CD14-positive monocyte (primary cell): ENCODE results near the gene ABI2. TPM values are rescaled to one million over a fixed set of nuclear protein-coding genes. Genes with fewer than 3 reads are reported as not detected.

Source experiments
- DNase-seq, 3 donors: peaks; one replicate each; pipeline ENCODE4 v3.0.0-alpha.2; 2011 to 2022
- H2AFZ ChIP-seq: 2 replicates; pipeline ENCODE4 v1.6.0; 2012; ENCODE audit warnings: mild to moderate bottlenecking, low read depth, low read length, inconsistent platforms; ENCODE audit not compliant: insufficient read depth, poor library complexity, severe bottlenecking
- H3K27ac ChIP-seq, 2 donors: 1 replicate in 1 of 2; 2 replicates in 1 of 2; pipeline ENCODE4 v1.5.1; 2012 to 2013; ENCODE audit warnings: low read length in 2 of 2, control low read depth in 1 of 2, inconsistent platforms in 1 of 2, low read depth in 1 of 2, mild to moderate bottlenecking in 1 of 2
- H3K27me3 ChIP-seq, 2 donors: one replicate each; pipeline versions ENCODE4 v1.6.0 to v1.6.1; 2011 to 2013; ENCODE audit warnings: low read length in 2 of 2; ENCODE audit not compliant: control insufficient read depth in 2 of 2, insufficient read depth in 2 of 2
- H3K36me3 ChIP-seq, 2 donors: replicated peaks in 1 of 2; 1 replicate in 1 of 2; 2 replicates in 1 of 2; pipeline versions ENCODE4 v1.5.1 to v1.6.1; 2012 to 2013; ENCODE audit warnings: low read length in 2 of 2, control low read depth in 1 of 2, inconsistent platforms in 1 of 2, mild to moderate bottlenecking in 1 of 2; ENCODE audit not compliant: insufficient read depth in 2 of 2, control insufficient read depth in 1 of 2
- H3K4me1 ChIP-seq, 2 donors: 1 replicate in 1 of 2; 2 replicates in 1 of 2; pipeline versions ENCODE4 v1.5.1 to v1.6.1; 2012 to 2013; ENCODE audit warnings: low read length in 2 of 2, control low read depth in 1 of 2, inconsistent platforms in 1 of 2, mild to moderate bottlenecking in 1 of 2, moderate library complexity in 1 of 2; ENCODE audit not compliant: insufficient read depth in 2 of 2, control insufficient read depth in 1 of 2
- H3K4me2 ChIP-seq: replicated peaks from 2 replicates; pipeline ENCODE3; 2012; ENCODE audit warnings: low read length, moderate library complexity, mild to moderate bottlenecking; ENCODE audit not compliant: poor library complexity, severe bottlenecking; ENCODE audit errors: extremely low read depth
- H3K4me3 ChIP-seq, 3 experiments: fragments of 200-600 bp in 1 of 3; sonication (generic) in 1 of 3; replicated peaks in 1 of 3; 1 replicate in 2 of 3; 2 replicates in 1 of 3; pipeline ENCODE4 v1.5.1; 2011 to 2013; ENCODE audit warnings: low read length in 3 of 3, mild to moderate bottlenecking in 3 of 3, control low read depth in 2 of 3, low read depth in 2 of 3, inconsistent platforms in 1 of 3, moderate library complexity in 1 of 3
- H3K79me2 ChIP-seq: 2 replicates; pipeline ENCODE4 v1.6.0; 2012; ENCODE audit warnings: mild to moderate bottlenecking, control low read depth, inconsistent platforms, low read length, moderate library complexity; ENCODE audit not compliant: insufficient read depth
- H3K9ac ChIP-seq: 2 replicates; pipeline ENCODE4 v1.6.0; 2017; ENCODE audit warnings: low read length, mild to moderate bottlenecking; ENCODE audit not compliant: insufficient read depth, poor library complexity, severe bottlenecking
- H3K9me3 ChIP-seq, 2 donors: replicated peaks in 1 of 2; 1 replicate in 1 of 2; 2 replicates in 1 of 2; pipeline versions ENCODE4 v1.5.1 to v1.6.1; 2012 to 2013; ENCODE audit warnings: low read length in 2 of 2, control low read depth in 1 of 2; ENCODE audit not compliant: control insufficient read depth in 1 of 2, insufficient read depth in 1 of 2
- H4K20me1 ChIP-seq: 2 replicates; pipeline ENCODE4 v1.6.0; 2012; ENCODE audit warnings: mild to moderate bottlenecking, low read length, control low read depth, moderate library complexity; ENCODE audit not compliant: insufficient read depth
- H3K27ac Mint-ChIP-seq, 7 donors: one replicate each; pipeline ENCODE4 v1.8.0; 2020; ENCODE audit warnings: mild to moderate bottlenecking in 7 of 7, mixed read lengths in 7 of 7, moderate library complexity in 6 of 7, inconsistent platforms in 2 of 7
- H3K27me3 Mint-ChIP-seq, 3 donors: one replicate each; pipeline ENCODE4 v1.8.0; 2021 to 2022; ENCODE audit warnings: low read depth in 3 of 3, mild to moderate bottlenecking in 3 of 3, mixed read lengths in 3 of 3, moderate library complexity in 3 of 3, inconsistent platforms in 1 of 3
- H3K36me3 Mint-ChIP-seq, 2 donors: one replicate each; pipeline ENCODE4 v1.8.0; 2020; ENCODE audit warnings: mixed read lengths in 2 of 2, inconsistent platforms in 1 of 2, mild to moderate bottlenecking in 1 of 2
- H3K4me1 Mint-ChIP-seq: one replicate; pipeline ENCODE4 v1.8.0; 2020; ENCODE audit warnings: mild to moderate bottlenecking, mixed read lengths
- H3K4me3 Mint-ChIP-seq, 2 donors: one replicate each; pipeline ENCODE4 v1.8.0; 2020; ENCODE audit warnings: mild to moderate bottlenecking in 2 of 2, mixed read lengths in 2 of 2, moderate library complexity in 1 of 2
- H3K9me3 Mint-ChIP-seq, 7 donors: one replicate each; pipeline ENCODE4 v1.8.0; 2020 to 2022; ENCODE audit warnings: mixed read lengths in 7 of 7, mild to moderate bottlenecking in 6 of 7, moderate library complexity in 6 of 7, inconsistent platforms in 2 of 7
- WGBS: methylation state at CpG from one replicate; pipeline ENCODE4 v1.1.5; 2013; ENCODE audit warnings: missing lambda C conversion rate; ENCODE audit not compliant: insufficient coverage; 5-methylcytosine and 5-hydroxymethylcytosine counted together
- intact Hi-C, 2 donors: fragments of 100-400 bp; cut with micrococcal nuclease; formaldehyde crosslinking; loops; one replicate each; pipeline versions ENCODE4 v1.15.0 to v1.15.1; 2023
- polyA plus RNA-seq, 3 donors: library from polyadenylated mRNA; depleted of rRNA in 1 of 3; unstranded in 2 of 3; stranded (reverse) in 1 of 3; fragments of 300-500 nt in 2 of 3; fragments of >200 nt in 1 of 3; fragmentation: Illumina TruSeq in 2 of 3; gene quantifications; 1 replicate in 2 of 3; 2 replicates in 1 of 3; pipeline ENCODE4 v1.2.3, GENCODE V29; 2012 to 2021
- TF ChIP-seq, protein P1 (sequence below): fragments of 200-600 bp; IDR thresholded peaks from one replicate; pipeline ENCODE4 v1.8.0; 2022; ENCODE audit warnings: antibody characterized with exemption, mild to moderate bottlenecking

ABI2 gene
- polyA plus RNA-seq, 3 donors = 6.1 to 9.2 (median 7.1) TPM

DNA sequence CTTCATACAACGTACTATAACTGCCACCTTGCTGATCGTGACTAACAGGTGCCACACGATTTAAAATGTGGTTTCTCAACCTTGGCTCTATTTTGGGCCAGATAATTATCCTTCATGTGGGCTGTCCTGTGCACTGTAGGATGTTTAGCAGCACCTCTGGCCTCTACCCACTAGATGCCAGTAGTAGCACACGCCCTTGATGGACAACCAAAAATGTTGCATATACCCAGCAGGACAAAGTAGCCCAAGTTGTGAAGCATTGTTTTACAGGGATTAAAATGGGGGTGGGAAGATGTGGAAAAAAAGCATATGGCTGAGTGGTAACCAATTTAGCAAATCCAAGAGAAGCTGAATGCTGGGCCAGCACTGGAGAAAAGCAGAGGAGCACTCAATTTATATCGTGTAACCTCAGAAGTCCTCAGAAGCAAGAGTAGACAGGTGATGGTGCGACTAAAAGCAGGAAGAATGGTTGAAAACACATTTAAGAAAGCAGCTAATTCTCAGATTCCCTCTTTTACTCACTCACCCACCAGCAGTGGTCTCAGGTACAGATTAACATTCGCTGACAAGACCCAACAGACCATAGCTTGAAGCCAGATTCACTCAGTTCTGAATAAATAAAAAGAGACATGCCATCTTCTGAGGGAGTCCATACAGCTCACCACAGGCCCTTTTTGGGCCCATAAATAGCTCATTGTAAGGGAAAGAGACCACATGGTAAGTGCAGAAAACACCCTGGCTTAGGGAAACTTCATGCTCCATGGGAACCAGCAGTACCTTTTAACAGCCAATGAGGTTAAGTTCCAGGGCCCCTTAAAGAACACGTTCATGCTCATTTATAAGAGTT, 156.3 kb downstream of the ABI2 start:
- Histone ChIP-seq H3K27me3 (no peaks in the 10 kb centered on the region), H3K79me2 (no peaks in the 10 kb centered on the region), H3K27ac (no peak overlapping the region), H3K4me2 (no peak overlapping the region), H3K4me3 (no peak overlapping the region), H3K9ac (no peak overlapping the region), H3K9me3 (no peaks in the 10 kb centered on the region), H3K4me1 (no peaks in the 10 kb centered on the region), H3K36me3 (peaks cover 0 to under 1% of the 10 kb centered on the region in 2 donors), H4K20me1 (no peaks in the 10 kb centered on the region), H2AFZ (no peak overlapping the region)
- H3K27ac Mint-ChIP-seq = peak overlapping the region in 1 of 7 donors; percentile 14
- H3K9me3 Mint-ChIP-seq = peaks cover 0 to 2% (median 0%) of the 10 kb centered on the region in 7 donors
- H3K27me3 Mint-ChIP-seq = peaks cover 0 to 1% (median 1%) of the 10 kb centered on the region in 3 donors
- 63% methylated on average over 5 of the region's 8 CpGs for WGBS
- no peak overlapping the region for H3K4me3 Mint-ChIP-seq
- peaks cover 2% of the 10 kb centered on the region for H3K4me1 Mint-ChIP-seq
- peaks cover 0 to 4% of the 10 kb centered on the region in 2 donors for H3K36me3 Mint-ChIP-seq
- peak; percentile 41 to 68 (median 63) for DNase-seq
- TF ChIP-seq, protein P1, sequence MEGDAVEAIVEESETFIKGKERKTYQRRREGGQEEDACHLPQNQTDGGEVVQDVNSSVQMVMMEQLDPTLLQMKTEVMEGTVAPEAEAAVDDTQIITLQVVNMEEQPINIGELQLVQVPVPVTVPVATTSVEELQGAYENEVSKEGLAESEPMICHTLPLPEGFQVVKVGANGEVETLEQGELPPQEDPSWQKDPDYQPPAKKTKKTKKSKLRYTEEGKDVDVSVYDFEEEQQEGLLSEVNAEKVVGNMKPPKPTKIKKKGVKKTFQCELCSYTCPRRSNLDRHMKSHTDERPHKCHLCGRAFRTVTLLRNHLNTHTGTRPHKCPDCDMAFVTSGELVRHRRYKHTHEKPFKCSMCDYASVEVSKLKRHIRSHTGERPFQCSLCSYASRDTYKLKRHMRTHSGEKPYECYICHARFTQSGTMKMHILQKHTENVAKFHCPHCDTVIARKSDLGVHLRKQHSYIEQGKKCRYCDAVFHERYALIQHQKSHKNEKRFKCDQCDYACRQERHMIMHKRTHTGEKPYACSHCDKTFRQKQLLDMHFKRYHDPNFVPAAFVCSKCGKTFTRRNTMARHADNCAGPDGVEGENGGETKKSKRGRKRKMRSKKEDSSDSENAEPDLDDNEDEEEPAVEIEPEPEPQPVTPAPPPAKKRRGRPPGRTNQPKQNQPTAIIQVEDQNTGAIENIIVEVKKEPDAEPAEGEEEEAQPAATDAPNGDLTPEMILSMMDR = peak; percentile 82
- intact Hi-C loops = loop anchor here (5.0 kb wide), 2 partner anchors 333 to 423 kb away; no protein-coding TSS in a partner anchor

DNA sequence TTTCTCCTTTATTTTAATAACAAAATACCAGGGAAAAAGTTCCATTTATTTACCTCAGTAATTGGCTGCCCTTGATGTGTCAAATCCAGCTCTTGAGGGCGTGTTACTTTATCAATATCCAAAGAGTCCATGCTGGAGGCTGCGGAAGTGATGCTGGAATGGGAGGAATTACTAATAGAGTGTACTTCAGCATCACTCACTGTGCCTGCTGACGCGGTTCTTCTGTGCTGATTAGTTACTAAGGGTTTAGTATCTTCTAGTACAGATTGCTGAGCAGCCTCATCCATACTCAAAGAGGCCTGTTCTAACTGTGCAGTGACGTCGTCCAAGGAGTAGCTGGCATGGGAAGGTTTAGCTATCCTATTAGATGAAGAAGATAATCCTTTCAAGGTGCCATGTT, 161.3 kb downstream of the ABI2 start:
- peaks cover 0 to 5% (median 0%) of the 10 kb centered on the region in 7 donors for H3K9me3 Mint-ChIP-seq
- no peak for DNase-seq
- intact Hi-C loops = no loop called here
- no peaks in the 10 kb centered on the region for H3K4me1 Mint-ChIP-seq
- peaks cover 9 to 21% of the 10 kb centered on the region in 2 donors for H3K36me3 Mint-ChIP-seq
- no peaks in the 10 kb centered on the region for H3K79me2 ChIP-seq
- H2AFZ ChIP-seq = no peak overlapping the region
- no peaks in the 10 kb centered on the region for H4K20me1 ChIP-seq
- 100% methylated on average over 2 of the region's 6 CpGs for WGBS
- TF ChIP-seq, protein P1 = no peak
- H3K9me3 ChIP-seq = no peaks in the 10 kb centered on the region
- no peak overlapping the region for H3K4me2 ChIP-seq
- H3K4me3 ChIP-seq = no peak overlapping the region
- no peak overlapping the region for H3K9ac ChIP-seq
- no peaks in the 10 kb centered on the region for H3K27me3 ChIP-seq
- H3K27ac Mint-ChIP-seq = no peak overlapping the region
- no peaks in the 10 kb centered on the region for H3K4me1 ChIP-seq
- H3K4me3 Mint-ChIP-seq = no peak overlapping the region
- H3K36me3 ChIP-seq = peaks cover 0 to 6% of the 10 kb centered on the region in 2 donors
- H3K27ac ChIP-seq = no peak overlapping the region
- peaks cover 0 to 4% (median 3%) of the 10 kb centered on the region in 3 donors for H3K27me3 Mint-ChIP-seq
